NCI-H1417 (cell line): ENCODE data around the gene TRIM16.
A peak's percentile ranks its signal among the peaks of the same experiment; 100 is the strongest.
"Not testable (repeated sequence)": the region's sequence is repeated elsewhere in the genome, so short reads cannot be mapped to it uniquely, and the experiment has no call there.

Source experiments
- DNase-seq, 3 experiments: peaks; one replicate each; lab custom pipeline; 2025; lab: John Stamatoyannopoulos, UW

TRIM16 gene

GRCh38 chr17:15683824-15684478 is at the start of gene TRIM16:
TSS of gene TRIM16 (minus strand) at chr17:15684311. CDS start at chr17:15651609, 32,702 bp downstream.
- peak; percentile 34 to 58 (median 47) for DNase-seq

GRCh38 chr17:15733174-15733789 is 49.2 kb upstream of the TRIM16 start:
- not testable (repeated sequence) for DNase-seq

GRCh38 chr17:15731900-15732299 is 47.8 kb upstream of the TRIM16 start, which contains the start of gene TBC1D26:
TSS of gene TBC1D26 (plus strand) at chr17:15732283. CDS start at chr17:15735349, 3,066 bp downstream.
- not testable (repeated sequence) for DNase-seq

GRCh38 chr17:15730535-15730934 is 46.4 kb upstream of the TRIM16 start:
- DNase-seq = not testable (repeated sequence)

- not testable (repeated sequence) for DNase-seq
Observed at GRCh38 chr17:15716601-15717563, 32.8 kb upstream of the TRIM16 start.

GRCh38 chr17:15708879-15709278 is 24.8 kb upstream of the TRIM16 start:
- not testable (repeated sequence) for DNase-seq

GRCh38 chr17:15704813-15705212 is 20.7 kb upstream of the TRIM16 start:
- DNase-seq = not testable (repeated sequence)

GRCh38 chr17:15704239-15704638 is 20.1 kb upstream of the TRIM16 start:
- not testable (repeated sequence) for DNase-seq

GRCh38 chr17:15699937-15700336 is 15.8 kb upstream of the TRIM16 start:
- not testable (repeated sequence) for DNase-seq

GRCh38 chr17:15699413-15699924 is 15.4 kb upstream of the TRIM16 start, which contains the start of gene ZNF286A:
TSS of gene ZNF286A (plus strand) at chr17:15699752. CDS start at chr17:15700330, 578 bp downstream.
- DNase-seq = peak; percentile 97 to 99 (median 99)

- not testable (repeated sequence) for DNase-seq
Observed at GRCh38 chr17:15698967-15699366, 14.9 kb upstream of the TRIM16 start.

GRCh38 chr17:15687494-15687893 is 3.4 kb upstream of the TRIM16 start:
- not testable (repeated sequence) for DNase-seq

GRCh38 chr17:15683135-15683534 is 976 bp downstream of the TRIM16 start:
- DNase-seq = not testable (repeated sequence)

- DNase-seq = not testable (repeated sequence)
Observed at GRCh38 chr17:15675991-15676390, 8.1 kb downstream of the TRIM16 start.

GRCh38 chr17:15674640-15675039 is 9.5 kb downstream of the TRIM16 start:
- not testable (repeated sequence) for DNase-seq

GRCh38 chr17:15669526-15669925 is 14.6 kb downstream of the TRIM16 start:
- DNase-seq = not testable (repeated sequence)

GRCh38 chr17:15663691-15664090 is 20.4 kb downstream of the TRIM16 start:
- no peak for DNase-seq

GRCh38 chr17:15663176-15663575 is 20.9 kb downstream of the TRIM16 start:
- no peak for DNase-seq

- DNase-seq = no peak
Observed at GRCh38 chr17:15662681-15663080, 21.4 kb downstream of the TRIM16 start.

- no peak for DNase-seq
Observed at GRCh38 chr17:15660077-15660476, 24.0 kb downstream of the TRIM16 start.

GRCh38 chr17:15659663-15660062 is 24.4 kb downstream of the TRIM16 start:
- no peak for DNase-seq

- DNase-seq = no peak
Observed at GRCh38 chr17:15659236-15659635, 24.9 kb downstream of the TRIM16 start.
